HL-60 (cell line): Measurements from ENCODE around the gene FHIT.

Source experiments
- DNase-seq, 2 experiments: peaks; one replicate each; pipeline ENCODE4 v3.0.0-alpha.2; 2010 to 2020; ENCODE audit warnings: low read depth in 1 of 2, low spot score in 1 of 2
- H3K27ac ChIP-seq: fragments of 250-450 bp; sonication (Bioruptor Pico); replicated peaks from 2 replicates; pipeline ENCODE4 v1.5.1; 2020; ENCODE audit warnings: mild to moderate bottlenecking, moderate library complexity
- H3K27me3 ChIP-seq: fragments of 250-450 bp; sonication (Bioruptor Pico); 2 replicates; pipeline ENCODE4 v1.5.1; 2021; ENCODE audit warnings: mild to moderate bottlenecking, moderate library complexity; ENCODE audit not compliant: insufficient read depth, poor library complexity, severe bottlenecking
- H3K4me3 ChIP-seq: replicated peaks from 2 replicates; pipeline ENCODE4 v1.5.1; 2011; ENCODE audit warnings: mild to moderate bottlenecking, control low read depth, low read length; ENCODE audit not compliant: insufficient read depth
- CTCF ChIP-seq: IDR thresholded peaks from one replicate; pipeline ENCODE4 v1.5.1; 2011; ENCODE audit warnings: low read length, control low read depth, inconsistent platforms; ENCODE audit not compliant: insufficient read depth
- GABPA ChIP-seq: IDR thresholded peaks from 2 replicates; pipeline ENCODE4 v1.6.1; 2012; ENCODE audit warnings: low read depth
- POLR2AphosphoS5 ChIP-seq: IDR thresholded peaks from 2 replicates; pipeline ENCODE4 v1.6.1; 2012; ENCODE audit warnings: low read depth
- REST ChIP-seq: IDR thresholded peaks from 2 replicates; pipeline ENCODE4 v1.6.1; 2012; ENCODE audit warnings: low read depth; ENCODE audit not compliant: insufficient replicate concordance
- SPI1 ChIP-seq: IDR thresholded peaks from 2 replicates; pipeline ENCODE4 v1.6.1; 2012; ENCODE audit warnings: low read depth, mild to moderate bottlenecking, borderline replicate concordance

The FHIT gene

GRCh38 chr3:60771766-60772165, 479.5 kb downstream of the FHIT start:
- no peak for TF ChIP-seq SPI1
- no peak for TF ChIP-seq POLR2AphosphoS5
- no peak for TF ChIP-seq REST
- no peak for TF ChIP-seq CTCF
- TF ChIP-seq GABPA = no peak
- no peak for DNase-seq
- no peak overlapping the region for H3K27ac ChIP-seq
- no peak overlapping the region for H3K4me3 ChIP-seq
- no peaks in the 10 kb centered on the region for H3K27me3 ChIP-seq

DNA sequence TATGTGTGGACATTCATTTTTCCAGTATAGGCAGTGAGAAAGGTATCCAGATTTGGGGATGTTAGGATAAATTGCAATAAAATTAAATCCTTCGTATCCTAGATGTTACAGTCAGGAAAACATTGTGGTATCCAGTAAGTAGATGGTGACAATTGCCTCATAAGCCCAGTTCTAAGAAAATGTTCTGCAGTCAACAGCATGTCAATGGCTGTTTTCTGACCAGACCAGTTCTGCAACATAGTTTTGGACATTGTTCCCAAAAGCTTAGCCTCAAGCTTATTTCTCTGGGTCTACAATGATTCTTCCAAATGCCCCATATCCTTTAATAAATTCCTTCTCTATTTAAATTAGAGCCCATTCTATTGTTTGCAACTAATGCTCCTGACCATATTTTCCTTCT, 480.7 kb downstream of the FHIT start:
- Histone ChIP-seq H3K27me3 (no peaks in the 10 kb centered on the region), H3K27ac (no peak overlapping the region), H3K4me3 (no peak overlapping the region)
- DNase-seq = no peak
- TF ChIP-seq GABPA (no peak), POLR2AphosphoS5 (no peak), REST (no peak), SPI1 (no peak), CTCF (no peak)

DNA sequence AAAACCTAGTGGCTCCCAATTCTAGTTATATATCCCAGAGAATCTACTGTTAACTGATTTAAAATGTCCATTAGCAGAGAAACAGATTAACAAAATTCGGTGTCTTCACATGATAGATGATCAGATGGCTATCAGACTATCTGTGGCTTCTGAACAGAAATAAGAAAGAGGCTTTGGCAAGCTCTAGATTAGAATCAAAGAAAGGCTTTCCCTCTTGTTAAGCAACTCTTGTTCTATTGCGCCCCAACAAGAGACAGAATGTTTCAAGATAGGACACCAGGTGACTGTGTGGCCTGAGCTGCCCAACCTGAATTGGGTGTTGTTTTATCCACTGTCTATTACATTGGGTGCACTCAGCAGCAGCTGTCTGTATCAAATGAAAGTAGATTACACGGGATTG, 483.7 kb downstream of the FHIT start:
- Histone ChIP-seq H3K4me3 (no peak overlapping the region), H3K27ac (no peak overlapping the region), H3K27me3 (no peaks in the 10 kb centered on the region)
- DNase-seq = no peak
- no peak for TF ChIP-seq SPI1

- no peak overlapping the region for H3K27ac ChIP-seq
- no peaks in the 10 kb centered on the region for H3K27me3 ChIP-seq
- no peak for DNase-seq
- H3K4me3 ChIP-seq = no peak overlapping the region
- TF ChIP-seq POLR2AphosphoS5 = no peak
- TF ChIP-seq GABPA = no peak
- TF ChIP-seq SPI1 = no peak
- TF ChIP-seq REST = no peak
- no peak for TF ChIP-seq CTCF
These were observed 485.5 kb downstream of the FHIT start for GRCh38 chr3:60765776-60766175.
